Neural cell (in vitro differentiated cells): ENCODE measurements around the gene TAGLN3. TPM values are rescaled to one million over a fixed set of nuclear protein-coding genes. Genes with fewer than 3 reads are reported as not detected.

Source experiments
- H2AFZ ChIP-seq: fragments of 200-600, 300-800 bp; sonication (generic), shearing (Covaris generic); 2 replicates; pipeline ENCODE4 v1.6.0; 2014; ENCODE audit warnings: low read depth, mild to moderate bottlenecking, antibody characterized with exemption, low read length, moderate library complexity
- H3F3A ChIP-seq: fragments of 200-600 bp; shearing (Covaris generic); 2 replicates; pipeline ENCODE4 v1.6.1; 2016; ENCODE audit warnings: mild to moderate bottlenecking, moderate library complexity, mixed read lengths, antibody characterized with exemption, low read length; ENCODE audit not compliant: insufficient read depth, poor library complexity, severe bottlenecking
- H3K27ac ChIP-seq: fragments of 200-600, 300-800 bp; sonication (generic), shearing (Covaris generic); 2 replicates; pipeline ENCODE4 v1.5.1; 2014; ENCODE audit warnings: mild to moderate bottlenecking, low read length, moderate library complexity
- H3K27me3 ChIP-seq: fragments of 300-800, 200-600 bp; sonication (generic), shearing (Covaris generic); 2 replicates; pipeline ENCODE4 v1.6.0; 2014; ENCODE audit warnings: mild to moderate bottlenecking, low read depth, low read length, moderate library complexity; ENCODE audit not compliant: insufficient read depth
- H3K36me3 ChIP-seq: fragments of 300-800, 200-600 bp; sonication (generic), shearing (Covaris generic); 2 replicates; pipeline ENCODE4 v1.5.1; 2014; ENCODE audit warnings: mild to moderate bottlenecking, antibody characterized with exemption, low read length, moderate library complexity; ENCODE audit not compliant: insufficient read depth
- H3K4me2 ChIP-seq: fragments of 300-800, 200-600 bp; sonication (generic), shearing (Covaris generic); 2 replicates; pipeline ENCODE4 v1.6.0; 2014; ENCODE audit warnings: mild to moderate bottlenecking, low read length
- H3K4me3 ChIP-seq: fragments of 300-800, 200-600 bp; sonication (generic), shearing (Covaris generic); 2 replicates; pipeline ENCODE4 v1.5.1; 2014; ENCODE audit warnings: mild to moderate bottlenecking, low read length, moderate library complexity
- H3K79me2 ChIP-seq: fragments of 200-600 bp; shearing (Covaris generic); replicated peaks from 2 replicates; pipeline ENCODE4 v1.6.0; 2014; ENCODE audit warnings: mild to moderate bottlenecking, low read length, moderate library complexity; ENCODE audit not compliant: insufficient read depth
- H3K9ac ChIP-seq: fragments of 300-800, 200-600 bp; sonication (generic), shearing (Covaris generic); 2 replicates; pipeline ENCODE4 v1.6.1; 2016; ENCODE audit warnings: mild to moderate bottlenecking, low read length, mixed read lengths
- H3K9me2 ChIP-seq: fragments of 200-600 bp; shearing (Covaris generic); 2 replicates; pipeline ENCODE4 v1.6.1; 2016; ENCODE audit warnings: mild to moderate bottlenecking, low read length, mixed read lengths; ENCODE audit not compliant: insufficient read depth
- H3K9me3 ChIP-seq: fragments of 200-600, 300-800 bp; sonication (generic), shearing (Covaris generic); 2 replicates; pipeline ENCODE4 v1.6.1; 2016; ENCODE audit warnings: mild to moderate bottlenecking, mixed run types, low read length, moderate library complexity, mixed read lengths
- H4K20me1 ChIP-seq: fragments of 200-600 bp; shearing (Covaris generic); 2 replicates; pipeline ENCODE4 v1.6.1; 2016; ENCODE audit warnings: mild to moderate bottlenecking, mixed run types; ENCODE audit not compliant: insufficient read depth
- EP300 ChIP-seq: fragments of 450-650 bp; conservative IDR thresholded peaks from 2 replicates; pipeline ENCODE4 v1.6.1; 2014; ENCODE audit warnings: antibody characterized with exemption, mild to moderate bottlenecking, moderate library complexity; ENCODE audit not compliant: poor library complexity, severe bottlenecking
- EZH2 ChIP-seq: fragments of 200-600, 300-800 bp; shearing (Covaris generic), sonication (generic); IDR thresholded peaks from 2 replicates; pipeline ENCODE4 v1.6.1; 2014; ENCODE audit warnings: antibody characterized with exemption, low read length, borderline replicate concordance, mild to moderate bottlenecking; ENCODE audit not compliant: insufficient read depth, poor library complexity, severe bottlenecking
- MXI1 ChIP-seq: fragments of 450-650 bp; conservative IDR thresholded peaks from 2 replicates; pipeline ENCODE4 v1.6.1; 2014; ENCODE audit warnings: antibody characterized with exemption, mild to moderate bottlenecking; ENCODE audit not compliant: poor library complexity, severe bottlenecking
- POLR2AphosphoS5 ChIP-seq: IDR thresholded peaks from 2 replicates; pipeline ENCODE4 v1.6.1; 2012
- RAD21 ChIP-seq: fragments of 450-650 bp; conservative IDR thresholded peaks from 2 replicates; pipeline ENCODE4 v1.6.1; 2014; ENCODE audit warnings: antibody characterized with exemption, mild to moderate bottlenecking, moderate library complexity
- REST ChIP-seq: IDR thresholded peaks from 2 replicates; pipeline ENCODE4 v1.6.1; 2012; ENCODE audit warnings: borderline replicate concordance
- SMC3 ChIP-seq: fragments of 450-650 bp; conservative IDR thresholded peaks from 2 replicates; pipeline ENCODE4 v1.6.1; 2014; ENCODE audit warnings: antibody characterized with exemption, mild to moderate bottlenecking, moderate library complexity; ENCODE audit not compliant: poor library complexity
- TAF1 ChIP-seq: IDR thresholded peaks from 2 replicates; pipeline ENCODE4 v1.6.1; 2012; ENCODE audit warnings: low read depth
- polyA plus RNA-seq: library from polyadenylated mRNA; depleted of rRNA; stranded (reverse); fragments of >200 nt; gene quantifications from 2 replicates; pipeline ENCODE4 v1.2.3, GENCODE V29; 2014
- TF ChIP-seq, protein P1 (sequence below): fragments of 450-650 bp; IDR thresholded peaks from 2 replicates; pipeline ENCODE4 v1.5.1; 2014; ENCODE audit warnings: antibody characterized with exemption, mild to moderate bottlenecking, moderate library complexity; ENCODE audit not compliant: poor library complexity, severe bottlenecking

The TAGLN3 gene
- polyA plus RNA-seq, 1 donor from 2014 or later: 519 TPM

GRCh38 chr3:111989061-111989678 lies 9.6 kb upstream of the TAGLN3 start:
- no peak overlapping the region for H3K4me3 ChIP-seq
- H2AFZ ChIP-seq: no peak overlapping the region
- H3K27me3 ChIP-seq: no peaks in the 10 kb centered on the region
- H3F3A ChIP-seq: no peaks in the 10 kb centered on the region
- TF ChIP-seq, protein P1, sequence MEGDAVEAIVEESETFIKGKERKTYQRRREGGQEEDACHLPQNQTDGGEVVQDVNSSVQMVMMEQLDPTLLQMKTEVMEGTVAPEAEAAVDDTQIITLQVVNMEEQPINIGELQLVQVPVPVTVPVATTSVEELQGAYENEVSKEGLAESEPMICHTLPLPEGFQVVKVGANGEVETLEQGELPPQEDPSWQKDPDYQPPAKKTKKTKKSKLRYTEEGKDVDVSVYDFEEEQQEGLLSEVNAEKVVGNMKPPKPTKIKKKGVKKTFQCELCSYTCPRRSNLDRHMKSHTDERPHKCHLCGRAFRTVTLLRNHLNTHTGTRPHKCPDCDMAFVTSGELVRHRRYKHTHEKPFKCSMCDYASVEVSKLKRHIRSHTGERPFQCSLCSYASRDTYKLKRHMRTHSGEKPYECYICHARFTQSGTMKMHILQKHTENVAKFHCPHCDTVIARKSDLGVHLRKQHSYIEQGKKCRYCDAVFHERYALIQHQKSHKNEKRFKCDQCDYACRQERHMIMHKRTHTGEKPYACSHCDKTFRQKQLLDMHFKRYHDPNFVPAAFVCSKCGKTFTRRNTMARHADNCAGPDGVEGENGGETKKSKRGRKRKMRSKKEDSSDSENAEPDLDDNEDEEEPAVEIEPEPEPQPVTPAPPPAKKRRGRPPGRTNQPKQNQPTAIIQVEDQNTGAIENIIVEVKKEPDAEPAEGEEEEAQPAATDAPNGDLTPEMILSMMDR: peak; percentile 78
- peak; percentile 85 for TF ChIP-seq SMC3
- TF ChIP-seq RAD21: peak; percentile 72
- no peak for TF ChIP-seq TAF1
- no peak overlapping the region for H3K9ac ChIP-seq
- H3K36me3 ChIP-seq: peaks cover 4% of the 10 kb centered on the region
- H3K4me2 ChIP-seq: no peak overlapping the region
- H4K20me1 ChIP-seq: no peaks in the 10 kb centered on the region
- H3K9me3 ChIP-seq: no peaks in the 10 kb centered on the region
- no peak overlapping the region for H3K27ac ChIP-seq
- H3K9me2 ChIP-seq: no peaks in the 10 kb centered on the region
- peaks cover 9% of the 10 kb centered on the region for H3K79me2 ChIP-seq

GRCh38 chr3:111993038-111993437 lies 5.7 kb upstream of the TAGLN3 start:
- Histone ChIP-seq H3K4me3 (no peak overlapping the region), H3K36me3 (peaks cover 4% of the 10 kb centered on the region), H3K4me2 (no peak overlapping the region), H3K9ac (no peak overlapping the region), H2AFZ (no peak overlapping the region), H3K27me3 (no peaks in the 10 kb centered on the region), H3K27ac (no peak overlapping the region), H3K9me3 (no peaks in the 10 kb centered on the region), H4K20me1 (no peaks in the 10 kb centered on the region), H3F3A (no peaks in the 10 kb centered on the region), H3K9me2 (no peaks in the 10 kb centered on the region), H3K79me2 (peaks cover 9% of the 10 kb centered on the region)
- TF ChIP-seq, protein P1: no peak
- no peak for TF ChIP-seq POLR2AphosphoS5
- no peak for TF ChIP-seq RAD21
- TF ChIP-seq SMC3: no peak
- TF ChIP-seq REST: no peak
- no peak for TF ChIP-seq EZH2
- no peak for TF ChIP-seq TAF1
- no peak for TF ChIP-seq EP300
- TF ChIP-seq MXI1: no peak
